ENCODE data around the gene CCN5.

Gene CCN5

DNA sequence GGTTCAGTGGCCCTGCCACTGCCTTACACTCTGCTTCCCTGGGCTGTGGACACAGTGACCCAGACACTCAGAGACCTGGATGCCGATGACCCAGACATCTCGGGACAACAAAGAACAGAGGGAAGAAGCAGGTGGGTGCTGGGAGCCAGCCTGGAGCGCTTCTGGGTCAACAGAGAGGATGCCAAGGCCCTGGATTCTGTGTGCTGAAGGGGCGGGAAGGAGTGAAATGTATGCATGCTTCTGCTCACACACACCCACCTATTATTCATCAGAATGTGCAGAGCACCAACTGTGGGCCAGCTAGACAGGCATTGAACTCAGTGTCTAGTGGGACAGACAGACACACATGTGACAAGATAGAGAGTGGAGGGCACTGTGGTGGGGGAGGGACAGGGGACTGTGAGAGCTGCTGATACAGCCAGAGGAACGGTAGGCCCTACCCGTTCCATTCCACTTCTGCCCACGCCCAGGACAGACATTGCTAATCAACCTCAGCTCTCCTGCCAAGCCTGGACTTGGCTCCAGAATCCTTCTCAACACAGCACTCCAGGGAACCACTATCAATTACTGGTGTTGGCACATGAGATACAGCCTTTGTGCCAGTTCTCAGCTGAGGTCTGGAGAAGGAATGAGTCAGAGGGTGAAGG lies 50.7 kb downstream of the CCN5 start (continued):
- no peak for TF ChIP-seq ZBTB21 (tag by site-specific recombination; IDR thresholded peaks at IDR 0.05)
- no peak for TF ChIP-seq ZNF623 (tag by site-specific recombination; IDR thresholded peaks at IDR 0.05)
- no peak for TF ChIP-seq KLF16 (tag by site-specific recombination; IDR thresholded peaks at IDR 0.05)
- TF ChIP-seq, protein P1, sequence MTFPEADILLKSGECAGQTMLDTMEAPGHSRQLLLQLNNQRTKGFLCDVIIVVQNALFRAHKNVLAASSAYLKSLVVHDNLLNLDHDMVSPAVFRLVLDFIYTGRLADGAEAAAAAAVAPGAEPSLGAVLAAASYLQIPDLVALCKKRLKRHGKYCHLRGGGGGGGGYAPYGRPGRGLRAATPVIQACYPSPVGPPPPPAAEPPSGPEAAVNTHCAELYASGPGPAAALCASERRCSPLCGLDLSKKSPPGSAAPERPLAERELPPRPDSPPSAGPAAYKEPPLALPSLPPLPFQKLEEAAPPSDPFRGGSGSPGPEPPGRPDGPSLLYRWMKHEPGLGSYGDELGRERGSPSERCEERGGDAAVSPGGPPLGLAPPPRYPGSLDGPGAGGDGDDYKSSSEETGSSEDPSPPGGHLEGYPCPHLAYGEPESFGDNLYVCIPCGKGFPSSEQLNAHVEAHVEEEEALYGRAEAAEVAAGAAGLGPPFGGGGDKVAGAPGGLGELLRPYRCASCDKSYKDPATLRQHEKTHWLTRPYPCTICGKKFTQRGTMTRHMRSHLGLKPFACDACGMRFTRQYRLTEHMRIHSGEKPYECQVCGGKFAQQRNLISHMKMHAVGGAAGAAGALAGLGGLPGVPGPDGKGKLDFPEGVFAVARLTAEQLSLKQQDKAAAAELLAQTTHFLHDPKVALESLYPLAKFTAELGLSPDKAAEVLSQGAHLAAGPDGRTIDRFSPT (tag by site-specific recombination; IDR thresholded peaks at IDR 0.05), result no peak

DNA sequence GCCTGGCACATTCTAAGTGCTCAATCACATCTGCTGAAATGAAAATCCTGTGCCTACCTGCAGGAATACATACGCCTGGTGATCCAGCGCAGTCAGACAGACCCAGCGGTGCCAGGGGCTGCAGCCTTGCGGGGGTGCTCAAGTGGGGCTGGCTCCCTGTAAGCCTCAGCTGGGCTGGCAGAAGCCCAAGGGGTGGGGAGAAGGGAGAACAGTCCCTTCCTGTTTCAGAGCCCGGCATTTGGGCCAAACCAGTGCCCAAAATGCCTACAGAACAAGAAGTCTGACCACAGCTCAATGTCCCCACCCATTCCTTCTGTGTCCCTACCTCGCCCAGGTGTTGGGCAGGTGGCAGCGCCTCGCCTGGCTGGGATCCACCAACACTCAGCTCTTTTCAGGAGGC lies 53.1 kb downstream of the CCN5 start:
- POLR2A ChIA-PET, result no interaction called here
- H3K9me3 ChIP-seq (ENCODE audit: control insufficient read depth, insufficient read depth, low read depth, low read length), result no peaks in the 10 kb centered on the region
- H3K36me3 ChIP-seq (ENCODE audit: control insufficient read depth in 2 of 2, insufficient read depth in 1 of 2, low read length in 2 of 2), result no peaks in the 10 kb centered on the region
- CTCF ChIA-PET, result interaction anchor here (0.6 to 3.0 kb wide), 2 partner anchors 15 to 21 kb away, joined by 3 to 14 read pairs; no protein-coding TSS in a partner anchor
- H3K27ac ChIP-seq (ENCODE audit: extremely low read depth, low read depth, low read length), result no peak overlapping the region
- H3K4me3 ChIP-seq (ENCODE audit: low read depth, low read length), result no peak overlapping the region
- H3K4me1 ChIP-seq (ENCODE audit: control insufficient read depth, insufficient read depth, low read length), result no peaks in the 10 kb centered on the region
- TF ChIP-seq ZNF596 (tag by site-specific recombination; IDR thresholded peaks at IDR 0.05) (no peak), KLF1 (tag by site-specific recombination; IDR thresholded peaks at IDR 0.05) (no peak), ZNF792 (tag by site-specific recombination; IDR thresholded peaks at IDR 0.05) (no peak), SP2 (tag by site-specific recombination; IDR thresholded peaks at IDR 0.05) (no peak), ZNF701 (tag by site-specific recombination; IDR thresholded peaks at IDR 0.05) (no peak), ZFP37 (tag by site-specific recombination; IDR thresholded peaks at IDR 0.05) (no peak), ZNF558 (tag by site-specific recombination; IDR thresholded peaks at IDR 0.05) (no peak), ZNF621 (tag by site-specific recombination; IDR thresholded peaks at IDR 0.05) (no peak), RBAK (tag by site-specific recombination; IDR thresholded peaks at IDR 0.05) (no peak), TRIM28 (IDR thresholded peaks at IDR 0.05; ENCODE audit: borderline replicate concordance, low read length) (no peak), SP7 (tag by site-specific recombination; IDR thresholded peaks at IDR 0.05) (no peak), ZFHX2 (tag by site-specific recombination; conservative IDR thresholded peaks at IDR 0.05) (no peak)
- TF ChIP-seq, protein P2, sequence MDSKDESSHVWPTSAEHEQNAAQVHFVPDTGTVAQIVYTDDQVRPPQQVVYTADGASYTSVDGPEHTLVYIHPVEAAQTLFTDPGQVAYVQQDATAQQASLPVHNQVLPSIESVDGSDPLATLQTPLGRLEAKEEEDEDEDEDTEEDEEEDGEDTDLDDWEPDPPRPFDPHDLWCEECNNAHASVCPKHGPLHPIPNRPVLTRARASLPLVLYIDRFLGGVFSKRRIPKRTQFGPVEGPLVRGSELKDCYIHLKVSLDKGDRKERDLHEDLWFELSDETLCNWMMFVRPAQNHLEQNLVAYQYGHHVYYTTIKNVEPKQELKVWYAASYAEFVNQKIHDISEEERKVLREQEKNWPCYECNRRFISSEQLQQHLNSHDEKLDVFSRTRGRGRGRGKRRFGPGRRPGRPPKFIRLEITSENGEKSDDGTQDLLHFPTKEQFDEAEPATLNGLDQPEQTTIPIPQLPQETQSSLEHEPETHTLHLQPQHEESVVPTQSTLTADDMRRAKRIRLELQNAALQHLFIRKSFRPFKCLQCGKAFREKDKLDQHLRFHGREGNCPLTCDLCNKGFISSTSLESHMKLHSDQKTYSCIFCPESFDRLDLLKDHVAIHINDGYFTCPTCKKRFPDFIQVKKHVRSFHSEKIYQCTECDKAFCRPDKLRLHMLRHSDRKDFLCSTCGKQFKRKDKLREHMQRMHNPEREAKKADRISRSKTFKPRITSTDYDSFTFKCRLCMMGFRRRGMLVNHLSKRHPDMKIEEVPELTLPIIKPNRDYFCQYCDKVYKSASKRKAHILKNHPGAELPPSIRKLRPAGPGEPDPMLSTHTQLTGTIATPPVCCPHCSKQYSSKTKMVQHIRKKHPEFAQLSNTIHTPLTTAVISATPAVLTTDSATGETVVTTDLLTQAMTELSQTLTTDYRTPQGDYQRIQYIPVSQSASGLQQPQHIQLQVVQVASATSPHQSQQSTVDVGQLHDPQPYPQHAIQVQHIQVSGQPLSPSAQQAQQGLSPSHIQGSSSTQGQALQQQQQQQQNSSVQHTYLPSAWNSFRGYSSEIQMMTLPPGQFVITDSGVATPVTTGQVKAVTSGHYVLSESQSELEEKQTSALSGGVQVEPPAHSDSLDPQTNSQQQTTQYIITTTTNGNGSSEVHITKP (tag by site-specific recombination; IDR thresholded peaks at IDR 0.05), result no peak
- TF ChIP-seq, protein P3, sequence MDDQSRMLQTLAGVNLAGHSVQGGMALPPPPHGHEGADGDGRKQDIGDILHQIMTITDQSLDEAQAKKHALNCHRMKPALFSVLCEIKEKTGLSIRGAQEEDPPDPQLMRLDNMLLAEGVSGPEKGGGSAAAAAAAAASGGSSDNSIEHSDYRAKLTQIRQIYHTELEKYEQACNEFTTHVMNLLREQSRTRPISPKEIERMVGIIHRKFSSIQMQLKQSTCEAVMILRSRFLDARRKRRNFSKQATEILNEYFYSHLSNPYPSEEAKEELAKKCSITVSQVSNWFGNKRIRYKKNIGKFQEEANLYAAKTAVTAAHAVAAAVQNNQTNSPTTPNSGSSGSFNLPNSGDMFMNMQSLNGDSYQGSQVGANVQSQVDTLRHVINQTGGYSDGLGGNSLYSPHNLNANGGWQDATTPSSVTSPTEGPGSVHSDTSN (CRISPR knock-in tag; IDR thresholded peaks at IDR 0.05), result no peak
- TF ChIP-seq, protein P4, sequence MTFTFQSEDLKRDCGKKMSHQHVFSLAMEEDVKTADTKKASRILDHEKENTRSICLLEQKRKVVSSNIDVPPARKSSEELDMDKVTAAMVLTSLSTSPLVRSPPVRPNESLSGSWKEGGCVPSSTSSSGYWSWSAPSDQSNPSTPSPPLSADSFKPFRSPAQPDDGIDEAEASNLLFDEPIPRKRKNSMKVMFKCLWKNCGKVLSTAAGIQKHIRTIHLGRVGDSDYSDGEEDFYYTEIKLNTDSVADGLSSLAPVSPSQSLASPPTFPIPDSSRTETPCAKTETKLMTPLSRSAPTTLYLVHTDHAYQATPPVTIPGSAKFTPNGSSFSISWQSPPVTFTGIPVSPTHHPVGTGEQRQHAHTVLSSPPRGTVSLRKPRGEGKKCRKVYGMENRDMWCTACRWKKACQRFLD (tag by site-specific recombination; IDR thresholded peaks at IDR 0.05), result no peak
